Measurements from ENCODE around the gene TAAR1.
"Not testable (repeated sequence)": the region's sequence is repeated elsewhere in the genome, so short reads cannot be mapped to it uniquely, and the experiment has no call there.

Gene TAAR1

GRCh38 chr6:132604635-132605152 lies 54.3 kb downstream of the TAAR1 start:
- no peak overlapping the region for H3K9ac ChIP-seq (ENCODE audit: low read length)
- H3K4me2 ChIP-seq (ENCODE audit: low read length) = no peak overlapping the region
- no peaks in the 10 kb centered on the region for H3K4me1 ChIP-seq (ENCODE audit: insufficient read depth, low read length, severe bottlenecking)
- H3K9me2 ChIP-seq (ENCODE audit: low read depth, low read length) = no peaks in the 10 kb centered on the region
- no peaks in the 10 kb centered on the region for H3F3A ChIP-seq (ENCODE audit: insufficient read depth, low read length)
- no peak overlapping the region for H2AFZ ChIP-seq (ENCODE audit: low read length)
- H3K79me2 ChIP-seq (ENCODE audit: insufficient read depth, low read length) = no peaks in the 10 kb centered on the region
- H3K9me3 ChIP-seq (ENCODE audit: low read length) = no peaks in the 10 kb centered on the region
- H3K36me3 ChIP-seq (ENCODE audit: insufficient read depth, low read length) = no peaks in the 10 kb centered on the region
- H3K4me3 ChIP-seq (ENCODE audit: low read depth, low read length, poor library complexity, severe bottlenecking) = no peak overlapping the region
- H4K20me1 ChIP-seq (ENCODE audit: insufficient read depth, low read length) = no peaks in the 10 kb centered on the region
- no peak overlapping the region for H3K27ac ChIP-seq (ENCODE audit: low read depth, low read length, poor library complexity, severe bottlenecking)
- TF ChIP-seq CTCF (IDR thresholded peaks at IDR 0.05; ENCODE audit: low read length) (no peak), EZH2 (IDR thresholded peaks at IDR 0.05; ENCODE audit: borderline replicate concordance, low read length) (no peak)
- H3K27me3 ChIP-seq (ENCODE audit: insufficient read depth, low read length) = no peaks in the 10 kb centered on the region

- H4K20me1 ChIP-seq (ENCODE audit: insufficient read depth, low read length); H2AFZ ChIP-seq (ENCODE audit: low read length); H3K27ac ChIP-seq (ENCODE audit: low read depth, low read length, poor library complexity, severe bottlenecking); H3K79me2 ChIP-seq (ENCODE audit: insufficient read depth, low read length); H3K9me3 ChIP-seq (ENCODE audit: low read length); H3F3A ChIP-seq (ENCODE audit: insufficient read depth, low read length); H3K36me3 ChIP-seq (ENCODE audit: insufficient read depth, low read length); H3K9me2 ChIP-seq (ENCODE audit: low read depth, low read length); H3K27me3 ChIP-seq (ENCODE audit: insufficient read depth, low read length); H3K4me1 ChIP-seq (ENCODE audit: insufficient read depth, low read length, severe bottlenecking); H3K4me2 ChIP-seq (ENCODE audit: low read length); H3K9ac ChIP-seq (ENCODE audit: low read length); H3K4me3 ChIP-seq (ENCODE audit: low read depth, low read length, poor library complexity, severe bottlenecking): not testable (repeated sequence)
Observed at GRCh38 chr6:132600900-132601299, 58.1 kb downstream of the TAAR1 start.

- H3F3A ChIP-seq (ENCODE audit: insufficient read depth, low read length) = no peaks in the 10 kb centered on the region
- no peaks in the 10 kb centered on the region for H3K36me3 ChIP-seq (ENCODE audit: insufficient read depth, low read length)
- H3K4me3 ChIP-seq (ENCODE audit: low read depth, low read length, poor library complexity, severe bottlenecking) = no peak overlapping the region
- no peaks in the 10 kb centered on the region for H3K9me3 ChIP-seq (ENCODE audit: low read length)
- no peak overlapping the region for H3K9ac ChIP-seq (ENCODE audit: low read length)
- H3K4me2 ChIP-seq (ENCODE audit: low read length) = no peak overlapping the region
- no peak for TF ChIP-seq EZH2 (IDR thresholded peaks at IDR 0.05; ENCODE audit: borderline replicate concordance, low read length)
- TF ChIP-seq CTCF (IDR thresholded peaks at IDR 0.05; ENCODE audit: low read length) = peak; percentile 45; the same call in 1 of the 2 replicates
- no peaks in the 10 kb centered on the region for H4K20me1 ChIP-seq (ENCODE audit: insufficient read depth, low read length)
- H3K27me3 ChIP-seq (ENCODE audit: insufficient read depth, low read length) = no peaks in the 10 kb centered on the region
- H2AFZ ChIP-seq (ENCODE audit: low read length) = no peak overlapping the region
- H3K79me2 ChIP-seq (ENCODE audit: insufficient read depth, low read length) = no peaks in the 10 kb centered on the region
- H3K4me1 ChIP-seq (ENCODE audit: insufficient read depth, low read length, severe bottlenecking) = no peaks in the 10 kb centered on the region
- H3K9me2 ChIP-seq (ENCODE audit: low read depth, low read length) = no peaks in the 10 kb centered on the region
- H3K27ac ChIP-seq (ENCODE audit: low read depth, low read length, poor library complexity, severe bottlenecking) = no peak overlapping the region
Observed at GRCh38 chr6:132598473-132598872, 60.5 kb downstream of the TAAR1 start.

- Histone ChIP-seq H3K4me2 (ENCODE audit: low read length) (no peak overlapping the region), H3K9me2 (ENCODE audit: low read depth, low read length) (no peaks in the 10 kb centered on the region), H3F3A (ENCODE audit: insufficient read depth, low read length) (no peaks in the 10 kb centered on the region), H3K4me1 (ENCODE audit: insufficient read depth, low read length, severe bottlenecking) (no peaks in the 10 kb centered on the region), H3K4me3 (ENCODE audit: low read depth, low read length, poor library complexity, severe bottlenecking) (no peak overlapping the region), H3K27me3 (ENCODE audit: insufficient read depth, low read length) (no peaks in the 10 kb centered on the region), H3K79me2 (ENCODE audit: insufficient read depth, low read length) (no peaks in the 10 kb centered on the region), H4K20me1 (ENCODE audit: insufficient read depth, low read length) (no peaks in the 10 kb centered on the region), H3K9me3 (ENCODE audit: low read length) (no peaks in the 10 kb centered on the region), H3K27ac (ENCODE audit: low read depth, low read length, poor library complexity, severe bottlenecking) (no peak overlapping the region), H3K36me3 (ENCODE audit: insufficient read depth, low read length) (no peaks in the 10 kb centered on the region), H2AFZ (ENCODE audit: low read length) (no peak overlapping the region), H3K9ac (ENCODE audit: low read length) (no peak overlapping the region)
- TF ChIP-seq CTCF (IDR thresholded peaks at IDR 0.05; ENCODE audit: low read length) = no peak
- no peak for TF ChIP-seq EZH2 (IDR thresholded peaks at IDR 0.05; ENCODE audit: borderline replicate concordance, low read length)
Observed at GRCh38 chr6:132596201-132596600, 62.8 kb downstream of the TAAR1 start.

All from OCI-LY1 (cell line).